ENCODE data around the gene SORCS2. TPM values are rescaled to one million over a fixed set of nuclear protein-coding genes. Genes with fewer than 3 reads are reported as not detected.

The SORCS2 gene
- total and polyA plus RNA-seq, 7 donors: 0.18 to 1.5 (median 0.36) TPM

DNA sequence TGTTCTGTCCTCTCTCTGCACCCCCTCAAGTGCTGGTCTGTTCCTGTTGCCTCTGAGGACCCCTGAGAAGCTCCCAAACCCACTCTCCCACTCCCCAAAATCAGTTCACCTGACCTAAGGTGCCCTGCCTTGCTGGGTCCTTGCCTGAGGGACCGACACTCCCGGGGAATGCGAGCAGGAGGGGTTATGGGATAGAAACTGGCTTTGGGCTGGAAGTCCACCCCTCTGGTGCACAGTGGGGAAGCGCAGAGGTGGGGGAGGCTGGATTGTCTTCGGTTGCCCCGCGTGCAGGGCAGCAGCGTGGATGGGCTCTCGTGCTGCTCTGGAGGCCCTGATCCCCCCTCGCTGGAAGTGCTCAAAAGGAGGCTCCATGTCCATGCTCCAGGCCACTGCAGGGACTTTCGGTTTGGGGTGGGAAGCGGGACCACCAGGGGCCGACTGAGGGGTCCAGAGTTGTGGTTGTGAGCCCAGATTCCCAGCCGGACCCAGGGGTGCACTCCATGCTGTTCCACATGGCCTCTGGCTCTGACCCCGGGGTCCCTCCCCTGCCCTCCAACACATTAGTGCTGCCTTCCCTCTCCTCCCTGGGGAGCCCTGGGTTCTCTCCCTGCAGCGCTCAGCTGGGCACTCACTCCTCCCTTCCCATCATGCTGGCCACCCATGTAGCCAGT, 7.6 kb downstream of the SORCS2 start:
- H3K9me3 ChIP-seq: no peaks in the 10 kb centered on the region
- DNase-seq: no peak
- H3K4me1 ChIP-seq: peaks cover 17% of the 10 kb centered on the region
- peaks cover 0 to 10% (median 0%) of the 10 kb centered on the region in 3 donors for H3K27me3 ChIP-seq (ENCODE audit: insufficient read depth in 3 of 3, low read length in 2 of 3)
- TF ChIP-seq, protein P1, sequence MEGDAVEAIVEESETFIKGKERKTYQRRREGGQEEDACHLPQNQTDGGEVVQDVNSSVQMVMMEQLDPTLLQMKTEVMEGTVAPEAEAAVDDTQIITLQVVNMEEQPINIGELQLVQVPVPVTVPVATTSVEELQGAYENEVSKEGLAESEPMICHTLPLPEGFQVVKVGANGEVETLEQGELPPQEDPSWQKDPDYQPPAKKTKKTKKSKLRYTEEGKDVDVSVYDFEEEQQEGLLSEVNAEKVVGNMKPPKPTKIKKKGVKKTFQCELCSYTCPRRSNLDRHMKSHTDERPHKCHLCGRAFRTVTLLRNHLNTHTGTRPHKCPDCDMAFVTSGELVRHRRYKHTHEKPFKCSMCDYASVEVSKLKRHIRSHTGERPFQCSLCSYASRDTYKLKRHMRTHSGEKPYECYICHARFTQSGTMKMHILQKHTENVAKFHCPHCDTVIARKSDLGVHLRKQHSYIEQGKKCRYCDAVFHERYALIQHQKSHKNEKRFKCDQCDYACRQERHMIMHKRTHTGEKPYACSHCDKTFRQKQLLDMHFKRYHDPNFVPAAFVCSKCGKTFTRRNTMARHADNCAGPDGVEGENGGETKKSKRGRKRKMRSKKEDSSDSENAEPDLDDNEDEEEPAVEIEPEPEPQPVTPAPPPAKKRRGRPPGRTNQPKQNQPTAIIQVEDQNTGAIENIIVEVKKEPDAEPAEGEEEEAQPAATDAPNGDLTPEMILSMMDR (IDR thresholded peaks at IDR 0.05): no peak
- H3K36me3 ChIP-seq (ENCODE audit: insufficient read depth in 1 of 2, low read depth in 1 of 2): no peaks in the 10 kb centered on the region
- intact Hi-C loops (cut with DNase I): no loop called here
- no peak for ATAC-seq
- H3K4me3 ChIP-seq: no peak overlapping the region
- 91 to 93% (median 92%) methylated on average over 14 to 16 of the region's 16 CpGs for WGBS, 3 donors
- H3K27ac ChIP-seq: no peak overlapping the region

DNA sequence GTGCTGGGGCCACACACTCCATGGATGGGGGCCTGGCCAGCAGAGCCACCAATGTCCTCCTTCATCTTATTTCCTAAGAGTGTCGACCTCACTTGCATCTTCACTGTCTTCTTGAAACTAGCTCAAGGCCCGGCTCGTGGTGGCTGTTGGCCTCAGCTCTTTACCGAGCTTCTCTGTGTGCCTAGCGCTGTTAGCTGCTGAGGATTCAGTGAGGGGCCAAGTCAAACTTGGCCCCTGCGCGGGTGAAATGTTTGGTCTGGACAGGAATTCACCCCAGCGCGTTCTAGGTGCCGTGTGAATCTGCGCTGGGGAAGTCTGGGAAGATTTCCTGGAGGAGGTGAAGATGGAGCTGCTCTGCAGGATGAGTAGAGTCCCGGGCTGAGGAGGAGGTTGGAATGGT, 8.5 kb downstream of the SORCS2 start:
- intact Hi-C loops (cut with DNase I): no loop called here
- H3K9me3 ChIP-seq: no peaks in the 10 kb centered on the region
- 92 to 94% (median 93%) methylated on average over 12 of the region's 12 CpGs for WGBS, 3 donors
- no peak for DNase-seq
- ATAC-seq: no peak
- H3K27ac ChIP-seq: no peak overlapping the region
- TF ChIP-seq, protein P1 (IDR thresholded peaks at IDR 0.05): no peak
- H3K4me1 ChIP-seq: peaks cover 16% of the 10 kb centered on the region
- H3K27me3 ChIP-seq (ENCODE audit: insufficient read depth in 3 of 3, low read length in 2 of 3): peaks cover 0 to 10% (median 0%) of the 10 kb centered on the region in 3 donors
- H3K36me3 ChIP-seq (ENCODE audit: insufficient read depth in 1 of 2, low read depth in 1 of 2): no peaks in the 10 kb centered on the region
- no peak overlapping the region for H3K4me3 ChIP-seq

DNA sequence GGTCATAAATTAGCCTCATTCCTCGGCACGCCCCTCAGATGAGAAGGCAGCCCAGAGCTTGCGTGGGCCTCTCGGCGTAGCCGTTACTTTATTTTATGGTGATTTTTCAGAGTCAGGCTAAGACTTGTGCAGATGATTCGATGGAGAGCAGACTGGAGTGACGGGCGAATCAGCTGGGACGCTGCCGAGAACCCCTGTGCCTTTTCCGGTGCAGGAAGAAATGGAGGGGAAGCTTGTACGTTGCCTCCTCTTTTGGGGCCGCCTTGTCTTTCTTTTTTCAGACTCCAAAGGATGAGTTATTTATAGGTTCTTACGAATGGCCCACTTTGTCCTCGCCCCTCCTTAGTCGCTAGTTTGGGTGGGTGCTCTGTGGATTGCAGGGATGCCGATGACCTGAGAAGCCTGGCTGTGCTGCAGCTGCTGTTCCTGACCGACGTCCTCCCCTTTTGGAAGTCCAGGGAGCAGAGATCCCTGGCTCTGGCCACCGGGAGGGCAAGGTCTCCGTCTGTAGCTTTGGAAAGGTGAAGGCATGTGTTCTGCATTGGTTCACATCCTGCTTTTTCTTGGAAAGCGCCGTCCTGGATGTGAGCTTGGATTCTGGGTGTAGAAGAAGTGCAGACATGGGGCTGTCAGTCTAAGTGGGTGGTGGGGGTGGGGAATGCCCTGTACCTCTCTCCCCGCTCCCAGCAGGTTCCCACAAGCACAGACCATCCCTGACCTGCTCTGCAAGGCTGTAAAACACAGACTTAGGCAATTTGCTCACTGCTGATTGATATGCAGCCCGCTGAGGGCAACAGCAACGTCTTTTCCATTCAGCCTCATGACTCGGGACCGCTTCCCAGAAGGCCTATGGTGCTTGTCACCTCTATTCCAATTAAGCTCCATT, 9.3 kb downstream of the SORCS2 start:
- H3K36me3 ChIP-seq (ENCODE audit: insufficient read depth in 1 of 2, low read depth in 1 of 2): no peaks in the 10 kb centered on the region
- H3K9me3 ChIP-seq: no peaks in the 10 kb centered on the region
- peaks cover 0 to 10% (median 0%) of the 10 kb centered on the region in 3 donors for H3K27me3 ChIP-seq (ENCODE audit: insufficient read depth in 3 of 3, low read length in 2 of 3)
- no peak overlapping the region for H3K4me3 ChIP-seq
- 59 to 61% (median 60%) methylated on average over 28 to 29 of the region's 29 CpGs for WGBS, 3 donors
- H3K27ac ChIP-seq: no peak overlapping the region
- DNase-seq: no peak
- intact Hi-C loops (cut with DNase I): no loop called here
- H3K4me1 ChIP-seq: peaks cover 19% of the 10 kb centered on the region
- TF ChIP-seq, protein P1 (IDR thresholded peaks at IDR 0.05): no peak
- peak; percentile 38 to 75 (median 63) for ATAC-seq

DNA sequence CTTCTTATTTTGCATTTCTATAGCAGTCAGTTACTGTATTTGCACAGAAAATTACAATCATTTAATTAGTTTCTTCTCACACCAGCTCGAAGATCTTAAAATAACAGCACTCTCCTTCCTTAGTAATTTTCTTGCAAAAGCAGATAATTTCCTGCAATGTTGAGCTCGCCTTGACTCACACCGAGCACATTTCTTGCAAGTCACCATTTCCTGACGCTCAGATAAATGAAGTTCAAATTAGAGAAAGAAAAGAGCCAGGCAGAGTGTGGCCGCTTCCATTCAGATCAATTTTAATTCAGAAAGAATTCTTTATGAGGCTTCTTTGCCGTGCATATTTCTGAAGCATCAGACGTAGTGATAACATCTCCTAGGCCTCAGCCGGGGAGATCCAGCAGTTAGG, 10.1 kb downstream of the SORCS2 start:
- intact Hi-C loops (cut with DNase I): no loop called here
- DNase-seq (no peak), ATAC-seq (no peak)
- H3K27me3 ChIP-seq (ENCODE audit: insufficient read depth in 3 of 3, low read length in 2 of 3): peaks cover 0 to 10% (median 0%) of the 10 kb centered on the region in 3 donors
- no peak overlapping the region for H3K4me3 ChIP-seq
- no peak overlapping the region for H3K27ac ChIP-seq
- 81 to 89% (median 83%) methylated on average over 8 of the region's 8 CpGs for WGBS, 3 donors
- TF ChIP-seq, protein P1 (IDR thresholded peaks at IDR 0.05): no peak
- H3K4me1 ChIP-seq: peaks cover 25% of the 10 kb centered on the region
- H3K9me3 ChIP-seq: no peaks in the 10 kb centered on the region
- no peaks in the 10 kb centered on the region for H3K36me3 ChIP-seq (ENCODE audit: insufficient read depth in 1 of 2, low read depth in 1 of 2)

Measured in psoas muscle (tissue), 8 donors.